ENCODE results near the gene FZD1. TPM values are rescaled to one million over a fixed set of nuclear protein-coding genes. Genes with fewer than 3 reads are reported as not detected.
"Not testable (repeated sequence)": the region's sequence is repeated elsewhere in the genome, so short reads cannot be mapped to it uniquely, and the experiment has no call there.

The FZD1 gene
- polyA plus RNA-seq, 1 donor = 12.0 TPM

DNA sequence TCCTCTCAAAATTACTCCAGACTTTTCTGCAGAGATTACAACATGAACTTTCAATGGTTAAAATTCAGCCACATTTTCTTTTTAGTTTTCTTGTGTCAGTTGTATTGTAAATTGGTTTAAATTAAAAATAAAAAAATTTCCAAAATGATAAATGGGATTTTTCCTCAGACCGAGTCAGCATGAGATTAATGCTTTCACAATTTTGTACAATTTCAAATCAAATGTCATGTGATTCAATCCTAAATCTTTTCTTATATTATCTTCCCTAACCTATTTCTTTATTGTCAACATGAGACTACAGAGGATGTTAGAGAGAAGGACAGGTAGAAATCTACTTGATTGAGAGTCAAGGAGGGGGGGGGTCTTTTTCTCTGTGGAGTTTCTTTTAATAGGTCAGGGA lies 33.7 kb downstream of the FZD1 start:
- no peak for DNase-seq (ENCODE audit: low read depth)

DNA sequence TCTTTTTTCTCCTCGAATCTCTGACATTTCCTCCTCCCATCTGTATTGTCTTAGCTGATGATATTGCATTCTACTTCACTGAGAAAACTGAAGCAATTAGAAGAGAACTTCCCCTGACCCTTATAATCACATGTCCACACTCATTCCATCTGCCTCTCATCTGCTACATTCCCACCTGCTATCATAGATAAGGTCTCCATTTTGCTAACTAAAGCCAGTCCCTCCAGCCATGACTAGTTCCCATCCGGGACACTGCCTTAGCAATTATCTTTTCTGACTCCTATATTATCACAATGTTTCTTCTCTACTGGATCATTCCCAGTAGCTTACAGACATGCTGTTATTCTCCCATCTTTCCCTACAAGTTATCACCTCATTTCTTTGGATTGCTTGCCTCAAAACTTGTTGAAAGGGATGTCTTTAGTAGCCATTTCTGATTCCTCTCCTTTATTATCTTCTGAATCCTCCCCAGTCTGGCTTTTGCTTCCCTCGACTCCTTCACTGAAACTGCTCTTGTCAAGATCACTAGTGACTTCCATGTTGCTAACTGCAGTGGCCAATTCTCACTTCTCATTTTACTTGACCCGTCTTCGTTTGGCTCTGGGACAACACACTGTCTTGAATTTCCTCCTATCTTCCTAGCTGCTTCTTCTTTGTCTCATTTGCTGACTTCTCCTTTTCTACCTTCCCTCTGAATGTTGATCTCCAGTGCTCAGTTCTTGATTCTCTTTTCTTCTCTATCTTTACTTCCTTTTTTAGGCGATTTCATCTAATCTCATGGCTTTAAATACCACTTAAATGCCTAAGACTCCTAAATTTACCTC lies 35.9 kb downstream of the FZD1 start:
- no peak for DNase-seq (ENCODE audit: low read depth)

GRCh38 chr7:91302794-91303193 lies 38.6 kb downstream of the FZD1 start:
- DNase-seq (ENCODE audit: low read depth) = no peak

DNA sequence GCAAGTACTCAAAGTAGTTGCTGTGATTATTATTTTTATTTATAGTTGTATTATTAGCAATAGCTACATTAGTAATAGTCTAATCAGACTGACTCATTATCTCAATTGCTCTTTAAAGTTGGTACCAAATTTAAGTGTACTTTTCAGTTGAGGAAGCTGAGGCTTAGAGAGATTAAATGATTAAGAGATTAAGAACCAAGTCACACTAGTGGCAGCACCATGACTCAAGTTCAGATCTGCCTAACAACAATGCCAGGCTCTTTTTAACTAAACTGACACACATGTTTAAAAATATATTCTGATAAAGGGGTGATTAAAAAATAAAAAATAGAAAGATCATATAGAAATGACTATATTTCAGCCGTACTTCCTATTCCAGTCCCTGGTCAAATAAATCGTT lies 42.0 kb downstream of the FZD1 start:
- DNase-seq (ENCODE audit: low read depth) = no peak

DNA sequence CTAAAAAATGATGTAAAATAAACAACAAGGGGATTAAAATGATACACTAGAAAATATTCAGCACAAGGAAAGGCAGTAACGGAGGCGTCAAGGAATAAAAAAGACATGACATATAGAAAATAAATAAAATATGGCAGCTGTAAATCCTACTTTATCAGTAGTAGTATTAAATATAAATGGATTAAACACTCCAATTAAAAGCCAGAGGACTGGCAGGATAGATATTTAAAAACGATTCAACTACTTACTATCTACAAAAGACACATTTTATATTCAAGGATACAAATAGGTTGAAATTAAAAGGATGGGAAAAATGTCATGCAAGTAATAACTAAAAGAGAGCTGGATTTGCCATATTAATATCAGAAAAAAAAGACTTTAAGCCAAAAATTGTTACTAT lies 43.2 kb downstream of the FZD1 start:
- no peak for DNase-seq (ENCODE audit: low read depth)

DNA sequence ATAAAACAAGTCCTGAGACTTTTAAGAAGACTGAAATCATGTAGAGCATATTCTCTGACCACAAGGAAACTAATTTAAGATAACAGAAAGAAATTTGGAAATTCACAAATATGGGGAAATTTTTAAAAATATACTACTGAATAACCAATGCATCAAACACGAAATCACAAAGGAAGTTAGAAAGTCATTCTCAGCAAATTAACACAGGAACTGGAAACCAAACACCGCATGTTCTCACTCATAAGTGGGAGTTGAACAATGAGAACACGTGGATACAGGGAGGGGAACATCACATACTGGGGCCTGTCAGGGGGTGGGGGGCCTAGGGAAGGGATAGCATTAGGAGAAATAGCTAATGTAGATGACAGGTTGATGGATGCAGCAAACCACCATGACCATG lies 44.0 kb downstream of the FZD1 start:
- not testable (repeated sequence) for DNase-seq (ENCODE audit: low read depth)

DNA sequence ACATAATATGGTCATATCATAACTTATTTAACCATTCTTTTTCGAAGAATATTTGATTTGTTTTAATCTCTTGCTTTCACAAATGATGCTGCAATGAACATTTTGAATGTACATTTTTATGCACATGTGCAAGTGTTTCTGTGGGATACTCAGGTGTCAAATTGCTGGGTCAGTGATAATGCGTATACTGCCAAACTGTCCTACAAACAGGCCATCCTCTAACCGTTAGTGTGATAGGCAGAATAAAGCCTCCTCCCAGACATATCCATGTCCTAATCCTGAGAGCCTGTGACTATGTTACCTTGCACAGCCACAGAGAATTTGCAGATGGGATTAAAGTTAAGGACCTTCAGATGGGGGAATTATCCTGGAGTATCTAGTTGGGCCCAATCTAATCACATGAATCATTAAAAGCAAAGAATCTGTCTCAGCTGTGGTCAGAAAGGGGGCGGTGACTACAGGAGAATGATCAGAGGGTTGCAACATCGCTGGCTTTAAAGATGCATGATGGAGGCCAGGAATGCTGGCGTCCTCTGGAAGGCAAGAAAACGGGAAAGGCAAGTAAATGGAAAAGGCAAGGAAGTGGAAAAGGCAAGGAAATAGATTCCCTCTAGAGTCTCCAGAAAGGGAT lies 46.7 kb downstream of the FZD1 start:
- DNase-seq (ENCODE audit: low read depth) = no peak

DNA sequence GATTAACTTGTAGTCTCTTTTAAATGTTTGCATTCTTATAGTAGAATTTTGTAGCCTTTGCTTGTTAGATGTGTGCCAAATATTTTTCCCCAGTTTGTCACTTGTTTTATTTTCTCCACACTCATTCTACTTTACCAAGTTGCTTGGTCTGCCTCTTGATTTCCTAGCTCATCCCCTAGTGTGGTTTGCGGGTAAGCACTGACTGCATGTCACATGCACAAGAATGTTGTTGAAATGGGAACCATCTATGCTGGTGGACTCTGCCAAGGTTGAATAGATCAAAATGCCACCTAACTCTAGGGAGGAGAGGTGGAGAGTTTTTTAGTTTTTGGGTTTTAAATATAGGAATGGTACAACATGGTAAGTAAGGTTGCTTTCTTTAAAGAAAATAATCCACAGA lies 47.6 kb downstream of the FZD1 start:
- DNase-seq (ENCODE audit: low read depth) = no peak

GRCh38 chr7:91313113-91313512 lies 48.9 kb downstream of the FZD1 start:
- no peak for DNase-seq (ENCODE audit: low read depth)

DNA sequence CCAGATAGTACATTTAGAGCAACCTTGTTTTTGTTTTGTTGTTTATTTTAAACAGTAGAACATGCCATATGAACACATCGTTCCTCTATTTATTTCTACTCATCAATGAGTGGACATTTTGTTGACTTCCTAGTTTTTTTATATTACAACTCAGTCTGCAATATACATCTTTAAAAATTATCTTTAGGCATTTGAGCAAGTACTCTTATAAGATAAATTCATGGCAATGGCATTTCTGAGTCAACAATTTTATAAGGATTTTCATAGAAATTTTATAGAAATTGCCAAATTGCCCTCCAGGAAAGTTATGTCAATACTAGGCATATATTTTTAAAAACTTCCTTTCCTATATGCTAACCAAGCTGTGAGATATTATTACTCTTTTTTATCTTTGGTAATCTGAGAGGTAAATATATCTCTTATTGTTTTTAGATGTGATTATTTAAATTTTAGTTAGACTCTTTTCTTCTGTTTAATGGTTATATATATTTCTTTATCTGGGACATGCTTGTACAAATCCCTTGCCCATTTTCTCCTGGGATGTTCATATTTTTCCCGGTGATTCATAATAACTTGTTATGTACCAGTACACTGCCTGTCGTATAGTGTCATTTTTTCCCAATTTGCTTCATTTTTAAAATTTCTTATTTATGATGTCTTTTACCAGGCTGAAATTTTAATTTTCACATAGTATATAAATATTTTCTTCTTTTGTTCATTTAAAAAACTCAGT lies 50.5 kb downstream of the FZD1 start:
- no peak for DNase-seq (ENCODE audit: low read depth)

DNA sequence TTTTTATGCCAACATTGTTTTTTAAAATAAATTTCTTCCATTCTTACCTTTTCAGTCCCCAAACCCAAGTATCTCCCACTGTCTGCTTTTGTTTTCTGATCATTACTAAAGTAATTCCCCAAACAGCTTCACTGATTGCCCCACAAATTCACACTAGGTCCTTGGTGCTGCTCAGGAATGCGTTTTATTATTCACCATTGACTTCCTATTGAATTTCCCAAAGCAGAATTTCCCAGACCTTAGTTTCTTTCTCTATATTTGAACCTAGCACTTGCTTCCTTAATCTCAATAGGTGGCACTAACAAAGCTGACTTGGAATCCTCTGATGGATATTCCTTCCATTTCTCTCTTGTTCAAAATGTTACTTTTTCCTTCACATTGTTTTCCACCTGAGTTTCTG lies 52.2 kb downstream of the FZD1 start:
- DNase-seq (ENCODE audit: low read depth) = no peak

DNA sequence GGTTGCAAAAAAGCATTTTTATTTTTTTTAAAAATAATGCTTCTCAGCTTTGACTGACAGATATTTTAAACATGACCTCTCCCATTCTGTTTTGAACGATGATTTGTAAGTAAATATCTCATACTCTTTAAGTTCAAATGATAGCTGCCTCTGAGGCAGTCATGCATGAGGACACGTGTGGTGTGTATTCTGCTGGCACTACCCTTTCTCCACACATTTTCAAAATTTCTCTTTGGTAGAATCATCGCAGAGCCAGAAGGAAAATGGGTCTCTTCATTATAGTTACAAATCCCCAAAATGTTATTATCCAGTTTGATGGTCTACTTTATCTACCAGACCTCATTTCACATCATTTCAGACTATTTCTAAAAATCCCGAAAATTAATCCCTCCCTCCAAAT lies 55.1 kb downstream of the FZD1 start:
- DNase-seq (ENCODE audit: low read depth) = no peak

GRCh38 chr7:91320366-91321078 lies 56.3 kb downstream of the FZD1 start:
- DNase-seq (ENCODE audit: low read depth) = no peak

Data from forelimb muscle (tissue), 1 donor.